ENCODE results near the gene LRP1B. TPM values are rescaled to one million over a fixed set of nuclear protein-coding genes. Genes with fewer than 3 reads are reported as not detected.

LRP1B gene
- total RNA-seq, 1 experiment from 2014 or later: 0.52 TPM

DNA sequence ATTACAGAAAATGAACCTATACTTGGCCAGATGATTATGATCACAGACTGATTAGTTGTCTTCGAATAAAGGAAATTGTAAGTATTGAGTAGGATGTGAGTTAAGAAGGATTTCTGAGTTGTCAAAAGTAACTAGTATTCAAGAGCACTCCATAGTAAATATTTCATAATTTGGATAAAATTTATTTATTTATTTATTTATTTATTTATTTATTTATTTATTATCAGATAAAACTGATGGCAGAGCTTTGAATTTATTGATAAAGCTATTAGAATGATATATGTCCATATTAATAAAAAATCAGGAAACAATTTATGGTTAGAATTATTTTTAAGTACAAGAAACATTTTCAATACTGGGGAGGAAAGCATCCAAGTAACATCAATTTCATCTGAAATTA is 1634.1 kb downstream of the LRP1B start (continued):
- no peak for TF ChIP-seq ZNF425 (CRISPR knock-in tag; conservative IDR thresholded peaks at IDR 0.05)
- no peak for TF ChIP-seq NFE2L1 (CRISPR knock-in tag; IDR thresholded peaks at IDR 0.05)

DNA sequence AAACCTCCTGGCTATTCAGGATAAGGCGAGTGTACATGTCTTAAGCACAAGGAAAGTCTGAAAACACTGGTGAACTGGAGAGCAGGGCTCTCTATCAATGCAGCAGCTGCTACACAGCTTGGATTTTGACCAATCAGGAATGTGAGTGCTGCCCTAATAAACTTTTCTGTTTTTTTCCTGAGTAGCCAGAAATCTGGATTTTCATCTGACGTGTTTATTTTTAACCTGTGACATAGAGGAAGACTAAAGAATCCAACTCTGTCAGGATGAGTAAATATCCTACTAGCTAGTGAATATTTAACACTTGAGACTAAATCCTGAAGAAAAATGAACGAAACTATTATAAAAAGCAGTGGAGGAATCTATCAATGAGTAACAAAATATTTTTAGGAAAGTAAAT is 1638.9 kb downstream of the LRP1B start:
- H3K4me3 Mint-ChIP-seq: no peak overlapping the region
- no peak for TF ChIP-seq FOXP1 (CRISPR knock-in tag; IDR thresholded peaks at IDR 0.05; ENCODE audit: borderline replicate concordance)
- TF ChIP-seq OVOL2 (CRISPR knock-in tag; IDR thresholded peaks at IDR 0.05; ENCODE audit: borderline replicate concordance): no peak
- TF ChIP-seq, protein P1, sequence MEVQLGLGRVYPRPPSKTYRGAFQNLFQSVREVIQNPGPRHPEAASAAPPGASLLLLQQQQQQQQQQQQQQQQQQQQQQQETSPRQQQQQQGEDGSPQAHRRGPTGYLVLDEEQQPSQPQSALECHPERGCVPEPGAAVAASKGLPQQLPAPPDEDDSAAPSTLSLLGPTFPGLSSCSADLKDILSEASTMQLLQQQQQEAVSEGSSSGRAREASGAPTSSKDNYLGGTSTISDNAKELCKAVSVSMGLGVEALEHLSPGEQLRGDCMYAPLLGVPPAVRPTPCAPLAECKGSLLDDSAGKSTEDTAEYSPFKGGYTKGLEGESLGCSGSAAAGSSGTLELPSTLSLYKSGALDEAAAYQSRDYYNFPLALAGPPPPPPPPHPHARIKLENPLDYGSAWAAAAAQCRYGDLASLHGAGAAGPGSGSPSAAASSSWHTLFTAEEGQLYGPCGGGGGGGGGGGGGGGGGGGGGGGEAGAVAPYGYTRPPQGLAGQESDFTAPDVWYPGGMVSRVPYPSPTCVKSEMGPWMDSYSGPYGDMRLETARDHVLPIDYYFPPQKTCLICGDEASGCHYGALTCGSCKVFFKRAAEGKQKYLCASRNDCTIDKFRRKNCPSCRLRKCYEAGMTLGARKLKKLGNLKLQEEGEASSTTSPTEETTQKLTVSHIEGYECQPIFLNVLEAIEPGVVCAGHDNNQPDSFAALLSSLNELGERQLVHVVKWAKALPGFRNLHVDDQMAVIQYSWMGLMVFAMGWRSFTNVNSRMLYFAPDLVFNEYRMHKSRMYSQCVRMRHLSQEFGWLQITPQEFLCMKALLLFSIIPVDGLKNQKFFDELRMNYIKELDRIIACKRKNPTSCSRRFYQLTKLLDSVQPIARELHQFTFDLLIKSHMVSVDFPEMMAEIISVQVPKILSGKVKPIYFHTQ (CRISPR knock-in tag; IDR thresholded peaks at IDR 0.05): no peak
- ATAC-seq: no peak
- no peak overlapping the region for H3K27ac Mint-ChIP-seq
- ChIA-PET POLR2A (no interaction called here), CTCF (no interaction called here)
- no peaks in the 10 kb centered on the region for H3K9me3 Mint-ChIP-seq
- H3K36me3 Mint-ChIP-seq: no peaks in the 10 kb centered on the region
- peaks cover 10% of the 10 kb centered on the region for H3K4me1 Mint-ChIP-seq
- H3K27me3 Mint-ChIP-seq (ENCODE audit: low read depth): no peaks in the 10 kb centered on the region
- no peak for DNase-seq (ENCODE audit: low spot score)

DNA sequence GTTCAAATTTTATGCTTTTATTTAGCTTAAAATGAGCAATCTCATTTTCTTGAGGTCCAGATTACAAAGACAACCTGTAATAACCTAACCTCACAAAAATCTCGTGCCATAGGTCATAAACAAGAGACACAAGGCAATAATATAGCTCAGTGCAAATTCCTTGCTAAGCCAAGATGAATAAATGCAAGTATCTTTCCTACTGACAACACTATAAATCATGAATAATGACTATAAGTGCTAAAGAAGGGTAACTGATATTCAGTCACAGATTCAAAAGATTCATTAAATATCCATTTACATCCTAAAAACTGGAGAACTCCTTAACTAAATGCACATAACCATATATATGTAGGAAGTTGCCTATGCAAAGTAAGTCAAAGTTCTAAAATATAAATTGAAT is 1641.6 kb downstream of the LRP1B start:
- H3K36me3 Mint-ChIP-seq: no peaks in the 10 kb centered on the region

More for the DNA sequence above, 1641.6 kb downstream of the LRP1B start:
- H3K4me1 Mint-ChIP-seq: peaks cover 10% of the 10 kb centered on the region
- DNase-seq (ENCODE audit: low spot score) (no peak), ATAC-seq (no peak)
- TF ChIP-seq ZNF671 (CRISPR knock-in tag; IDR thresholded peaks at IDR 0.05) (no peak), EMX1 (CRISPR knock-in tag; IDR thresholded peaks at IDR 0.05) (no peak), CREB1 (CRISPR knock-in tag; IDR thresholded peaks at IDR 0.05) (no peak), CDX4 (CRISPR knock-in tag; IDR thresholded peaks at IDR 0.05; ENCODE audit: borderline replicate concordance) (no peak), RELA (CRISPR knock-in tag; IDR thresholded peaks at IDR 0.05; ENCODE audit: borderline replicate concordance) (no peak), GTF2I (CRISPR knock-in tag; conservative IDR thresholded peaks at IDR 0.05) (no peak), TP53 (CRISPR knock-in tag; IDR thresholded peaks at IDR 0.05) (no peak), ETV6 (CRISPR knock-in tag; IDR thresholded peaks at IDR 0.05) (no peak), ATF1 (CRISPR knock-in tag; IDR thresholded peaks at IDR 0.05) (no peak)
- TF ChIP-seq, protein P2, sequence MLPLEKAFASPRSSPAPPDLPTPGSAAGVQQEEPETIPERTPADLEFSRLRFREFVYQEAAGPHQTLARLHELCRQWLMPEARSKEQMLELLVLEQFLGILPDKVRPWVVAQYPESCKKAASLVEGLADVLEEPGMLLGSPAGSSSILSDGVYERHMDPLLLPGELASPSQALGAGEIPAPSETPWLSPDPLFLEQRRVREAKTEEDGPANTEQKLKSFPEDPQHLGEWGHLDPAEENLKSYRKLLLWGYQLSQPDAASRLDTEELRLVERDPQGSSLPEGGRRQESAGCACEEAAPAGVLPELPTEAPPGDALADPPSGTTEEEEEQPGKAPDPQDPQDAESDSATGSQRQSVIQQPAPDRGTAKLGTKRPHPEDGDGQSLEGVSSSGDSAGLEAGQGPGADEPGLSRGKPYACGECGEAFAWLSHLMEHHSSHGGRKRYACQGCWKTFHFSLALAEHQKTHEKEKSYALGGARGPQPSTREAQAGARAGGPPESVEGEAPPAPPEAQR (CRISPR knock-in tag; IDR thresholded peaks at IDR 0.05): no peak
- TF ChIP-seq, protein P3, sequence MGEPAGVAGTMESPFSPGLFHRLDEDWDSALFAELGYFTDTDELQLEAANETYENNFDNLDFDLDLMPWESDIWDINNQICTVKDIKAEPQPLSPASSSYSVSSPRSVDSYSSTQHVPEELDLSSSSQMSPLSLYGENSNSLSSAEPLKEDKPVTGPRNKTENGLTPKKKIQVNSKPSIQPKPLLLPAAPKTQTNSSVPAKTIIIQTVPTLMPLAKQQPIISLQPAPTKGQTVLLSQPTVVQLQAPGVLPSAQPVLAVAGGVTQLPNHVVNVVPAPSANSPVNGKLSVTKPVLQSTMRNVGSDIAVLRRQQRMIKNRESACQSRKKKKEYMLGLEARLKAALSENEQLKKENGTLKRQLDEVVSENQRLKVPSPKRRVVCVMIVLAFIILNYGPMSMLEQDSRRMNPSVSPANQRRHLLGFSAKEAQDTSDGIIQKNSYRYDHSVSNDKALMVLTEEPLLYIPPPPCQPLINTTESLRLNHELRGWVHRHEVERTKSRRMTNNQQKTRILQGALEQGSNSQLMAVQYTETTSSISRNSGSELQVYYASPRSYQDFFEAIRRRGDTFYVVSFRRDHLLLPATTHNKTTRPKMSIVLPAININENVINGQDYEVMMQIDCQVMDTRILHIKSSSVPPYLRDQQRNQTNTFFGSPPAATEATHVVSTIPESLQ (CRISPR knock-in tag; IDR thresholded peaks at IDR 0.05): no peak
- TF ChIP-seq, protein P4, sequence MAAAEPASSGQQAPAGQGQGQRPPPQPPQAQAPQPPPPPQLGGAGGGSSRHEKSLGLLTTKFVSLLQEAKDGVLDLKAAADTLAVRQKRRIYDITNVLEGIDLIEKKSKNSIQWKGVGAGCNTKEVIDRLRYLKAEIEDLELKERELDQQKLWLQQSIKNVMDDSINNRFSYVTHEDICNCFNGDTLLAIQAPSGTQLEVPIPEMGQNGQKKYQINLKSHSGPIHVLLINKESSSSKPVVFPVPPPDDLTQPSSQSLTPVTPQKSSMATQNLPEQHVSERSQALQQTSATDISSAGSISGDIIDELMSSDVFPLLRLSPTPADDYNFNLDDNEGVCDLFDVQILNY (CRISPR knock-in tag; IDR thresholded peaks at IDR 0.05): no peak
- no peaks in the 10 kb centered on the region for H3K9me3 Mint-ChIP-seq
- H3K27ac Mint-ChIP-seq: no peak overlapping the region
- POLR2A ChIA-PET: no interaction called here
- no peak overlapping the region for H3K4me3 Mint-ChIP-seq
- CTCF ChIA-PET: no interaction called here
- no peaks in the 10 kb centered on the region for H3K27me3 Mint-ChIP-seq (ENCODE audit: low read depth)

All from WTC11 (cell line).